ENCODE data around the gene TOP2A.

DNA sequence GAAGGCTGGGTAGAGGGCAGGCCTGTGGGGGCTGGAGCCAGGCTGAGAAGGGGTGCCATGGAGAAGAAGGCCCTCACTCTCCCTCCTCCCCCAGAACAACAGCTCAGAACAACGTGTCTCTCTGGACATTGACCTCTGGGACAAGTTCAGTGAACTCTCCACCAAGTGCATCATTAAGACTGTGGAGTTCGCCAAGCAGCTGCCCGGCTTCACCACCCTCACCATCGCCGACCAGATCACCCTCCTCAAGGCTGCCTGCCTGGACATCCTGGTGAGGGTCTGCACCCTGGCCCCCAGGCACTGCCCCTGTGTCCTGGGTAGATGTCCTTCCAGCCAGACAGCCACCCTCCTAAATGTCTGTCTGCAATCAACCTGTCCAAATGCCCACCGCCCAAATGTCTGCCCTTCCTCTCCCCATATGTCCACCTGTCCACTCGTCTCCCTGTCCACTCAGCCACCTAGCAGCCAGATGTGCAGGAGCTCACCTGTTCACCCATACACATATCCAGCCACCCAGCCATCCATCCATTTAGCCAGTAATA, 65.4 kb downstream of the TOP2A start:
- TF ChIP-seq, protein P1, sequence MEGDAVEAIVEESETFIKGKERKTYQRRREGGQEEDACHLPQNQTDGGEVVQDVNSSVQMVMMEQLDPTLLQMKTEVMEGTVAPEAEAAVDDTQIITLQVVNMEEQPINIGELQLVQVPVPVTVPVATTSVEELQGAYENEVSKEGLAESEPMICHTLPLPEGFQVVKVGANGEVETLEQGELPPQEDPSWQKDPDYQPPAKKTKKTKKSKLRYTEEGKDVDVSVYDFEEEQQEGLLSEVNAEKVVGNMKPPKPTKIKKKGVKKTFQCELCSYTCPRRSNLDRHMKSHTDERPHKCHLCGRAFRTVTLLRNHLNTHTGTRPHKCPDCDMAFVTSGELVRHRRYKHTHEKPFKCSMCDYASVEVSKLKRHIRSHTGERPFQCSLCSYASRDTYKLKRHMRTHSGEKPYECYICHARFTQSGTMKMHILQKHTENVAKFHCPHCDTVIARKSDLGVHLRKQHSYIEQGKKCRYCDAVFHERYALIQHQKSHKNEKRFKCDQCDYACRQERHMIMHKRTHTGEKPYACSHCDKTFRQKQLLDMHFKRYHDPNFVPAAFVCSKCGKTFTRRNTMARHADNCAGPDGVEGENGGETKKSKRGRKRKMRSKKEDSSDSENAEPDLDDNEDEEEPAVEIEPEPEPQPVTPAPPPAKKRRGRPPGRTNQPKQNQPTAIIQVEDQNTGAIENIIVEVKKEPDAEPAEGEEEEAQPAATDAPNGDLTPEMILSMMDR (IDR thresholded peaks at IDR 0.05): no peak
- TF ChIP-seq ZFX (IDR thresholded peaks at IDR 0.05; ENCODE audit: borderline replicate concordance): no peak

All from 22Rv1 (cell line).